Measurements from ENCODE around the gene SHCBP1L. TPM values are rescaled to one million over a fixed set of nuclear protein-coding genes. Genes with fewer than 3 reads are reported as not detected.
"Not testable (repeated sequence)": the region's sequence is repeated elsewhere in the genome, so short reads cannot be mapped to it uniquely, and the experiment has no call there.

SHCBP1L gene
- total RNA-seq, 1 experiment from 2014 or later: not detected

DNA sequence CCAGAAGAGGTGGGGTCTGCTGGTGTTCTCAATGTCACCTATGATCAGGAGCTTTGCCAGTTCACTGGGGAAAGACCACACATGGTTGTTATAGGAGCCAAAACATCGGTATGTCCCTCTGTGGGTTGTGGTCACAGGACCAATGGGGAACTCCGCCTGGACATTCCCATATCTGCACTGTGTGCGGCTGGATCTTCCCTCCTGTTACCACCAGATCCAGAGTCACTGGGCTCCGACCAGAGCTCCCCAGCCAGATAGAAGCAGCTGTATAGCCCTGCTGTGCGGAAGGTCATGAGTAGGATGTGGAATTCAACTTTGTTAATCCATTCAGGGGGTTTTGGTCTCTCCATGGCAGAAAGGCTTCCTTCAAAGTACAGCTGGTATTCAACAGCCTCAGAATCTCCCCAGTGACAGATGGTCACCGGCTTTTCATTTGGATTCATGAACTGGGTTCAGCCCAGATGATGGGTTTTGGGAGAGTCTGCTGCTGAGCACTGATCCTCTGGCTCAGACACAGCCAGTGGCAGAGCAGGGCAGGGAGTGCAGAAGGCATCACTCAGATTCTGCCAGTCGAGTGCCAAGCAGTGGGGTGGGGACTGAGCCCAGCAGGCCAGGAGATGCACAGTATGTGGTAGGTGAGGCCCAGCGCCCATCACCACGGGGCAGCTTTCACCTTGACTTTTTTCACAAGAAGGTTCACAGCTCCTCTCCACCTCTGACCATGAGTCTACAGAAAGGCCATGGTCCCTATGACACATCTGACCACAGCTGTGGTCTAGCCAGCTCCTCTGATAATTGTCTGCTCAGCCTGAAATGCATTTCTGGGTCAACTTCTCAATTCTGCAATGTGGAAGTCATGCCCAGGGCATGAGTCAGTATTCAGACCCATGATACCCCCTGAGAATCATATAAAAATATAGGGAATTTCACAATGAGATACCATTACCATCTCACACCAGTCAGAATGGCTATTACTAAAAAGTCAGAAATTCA, 2.9 kb upstream of the SHCBP1L start:
- no peak for DNase-seq (ENCODE audit: low spot score)
- TF ChIP-seq EZH2 (IDR thresholded peaks at IDR 0.05; ENCODE audit: borderline replicate concordance, low read depth, low read length, poor library complexity, severe bottlenecking): no peak
- TF ChIP-seq, protein P1, sequence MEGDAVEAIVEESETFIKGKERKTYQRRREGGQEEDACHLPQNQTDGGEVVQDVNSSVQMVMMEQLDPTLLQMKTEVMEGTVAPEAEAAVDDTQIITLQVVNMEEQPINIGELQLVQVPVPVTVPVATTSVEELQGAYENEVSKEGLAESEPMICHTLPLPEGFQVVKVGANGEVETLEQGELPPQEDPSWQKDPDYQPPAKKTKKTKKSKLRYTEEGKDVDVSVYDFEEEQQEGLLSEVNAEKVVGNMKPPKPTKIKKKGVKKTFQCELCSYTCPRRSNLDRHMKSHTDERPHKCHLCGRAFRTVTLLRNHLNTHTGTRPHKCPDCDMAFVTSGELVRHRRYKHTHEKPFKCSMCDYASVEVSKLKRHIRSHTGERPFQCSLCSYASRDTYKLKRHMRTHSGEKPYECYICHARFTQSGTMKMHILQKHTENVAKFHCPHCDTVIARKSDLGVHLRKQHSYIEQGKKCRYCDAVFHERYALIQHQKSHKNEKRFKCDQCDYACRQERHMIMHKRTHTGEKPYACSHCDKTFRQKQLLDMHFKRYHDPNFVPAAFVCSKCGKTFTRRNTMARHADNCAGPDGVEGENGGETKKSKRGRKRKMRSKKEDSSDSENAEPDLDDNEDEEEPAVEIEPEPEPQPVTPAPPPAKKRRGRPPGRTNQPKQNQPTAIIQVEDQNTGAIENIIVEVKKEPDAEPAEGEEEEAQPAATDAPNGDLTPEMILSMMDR (conservative IDR thresholded peaks at IDR 0.05; ENCODE audit: low read depth, low read length): no peak
- ChIA-PET CTCF (no interaction called here), POLR2A (ENCODE audit: low non-redundant PET) (no interaction called here)
- intact Hi-C loops (cut with micrococcal nuclease; ENCODE audit: unreplicated experiment): no loop called here
- Histone ChIP-seq H3K27me3 (replicated peaks; ENCODE audit: insufficient read depth, low read depth, low read length, poor library complexity) (no peaks in the 10 kb centered on the region), H3K4me3 (ENCODE audit: low read depth, low read length, poor library complexity, severe bottlenecking) (no peak overlapping the region), H3K27ac (ENCODE audit: low read depth, low read length, poor library complexity, severe bottlenecking) (no peak overlapping the region), H3K4me1 (ENCODE audit: insufficient read depth, low read length, poor library complexity, severe bottlenecking) (no peaks in the 10 kb centered on the region), H3K9me3 (ENCODE audit: low read depth, low read length, poor library complexity, severe bottlenecking) (no peaks in the 10 kb centered on the region), H3K36me3 (ENCODE audit: insufficient read depth, low read length, poor library complexity, severe bottlenecking) (no peaks in the 10 kb centered on the region)
- no TSS peak for BruUV-seq (replicated peaks)

GRCh38 chr1:182953826-182954225, 860 bp upstream of the SHCBP1L start:
- H3K36me3 ChIP-seq (ENCODE audit: insufficient read depth, low read length, poor library complexity, severe bottlenecking): no peaks in the 10 kb centered on the region
- H3K9me3 ChIP-seq (ENCODE audit: low read depth, low read length, poor library complexity, severe bottlenecking): no peaks in the 10 kb centered on the region
- POLR2A ChIA-PET (ENCODE audit: low non-redundant PET): no interaction called here
- BruUV-seq (replicated peaks): no TSS peak
- TF ChIP-seq EZH2 (IDR thresholded peaks at IDR 0.05; ENCODE audit: borderline replicate concordance, low read depth, low read length, poor library complexity, severe bottlenecking): no peak
- TF ChIP-seq, protein P1 (conservative IDR thresholded peaks at IDR 0.05; ENCODE audit: low read depth, low read length): no peak
- CTCF ChIA-PET: no interaction called here
- no peaks in the 10 kb centered on the region for H3K27me3 ChIP-seq (replicated peaks; ENCODE audit: insufficient read depth, low read depth, low read length, poor library complexity)
- no peaks in the 10 kb centered on the region for H3K4me1 ChIP-seq (ENCODE audit: insufficient read depth, low read length, poor library complexity, severe bottlenecking)
- H3K4me3 ChIP-seq (ENCODE audit: low read depth, low read length, poor library complexity, severe bottlenecking): no peak overlapping the region
- no peak overlapping the region for H3K27ac ChIP-seq (ENCODE audit: low read depth, low read length, poor library complexity, severe bottlenecking)
- intact Hi-C loops (cut with micrococcal nuclease; ENCODE audit: unreplicated experiment): no loop called here
- DNase-seq (ENCODE audit: low spot score): no peak

DNA sequence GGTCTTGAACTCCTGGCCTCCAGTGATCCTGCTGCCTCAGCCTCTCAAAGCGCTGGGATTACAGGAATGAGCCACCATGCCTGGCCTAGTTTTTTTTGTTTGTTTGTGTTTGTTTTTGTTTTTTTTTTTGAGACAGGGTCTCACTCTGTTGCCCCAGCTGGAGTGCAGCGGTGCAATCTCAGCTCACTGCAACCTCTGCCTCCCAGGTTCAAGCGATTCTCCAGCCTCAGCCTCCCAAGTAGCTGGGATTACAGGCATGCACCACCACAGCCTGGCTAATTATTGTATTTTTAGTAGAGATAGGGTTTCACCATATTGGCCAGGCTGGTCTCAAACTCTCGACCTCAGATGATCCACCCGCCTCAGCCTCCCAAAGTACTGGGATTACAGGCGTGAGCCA, 9.6 kb downstream of the SHCBP1L start:
- CTCF ChIA-PET; H3K36me3 ChIP-seq (ENCODE audit: insufficient read depth, low read length, poor library complexity, severe bottlenecking); BruUV-seq (replicated peaks): not testable (repeated sequence)

GRCh38 chr1:182942145-182942544, 10.8 kb downstream of the SHCBP1L start:
- BruUV-seq (replicated peaks); H3K9me3 ChIP-seq (ENCODE audit: low read depth, low read length, poor library complexity, severe bottlenecking); intact Hi-C loops (cut with micrococcal nuclease; ENCODE audit: unreplicated experiment); H3K36me3 ChIP-seq (ENCODE audit: insufficient read depth, low read length, poor library complexity, severe bottlenecking); H3K27ac ChIP-seq (ENCODE audit: low read depth, low read length, poor library complexity, severe bottlenecking); CTCF ChIA-PET; H3K4me3 ChIP-seq (ENCODE audit: low read depth, low read length, poor library complexity, severe bottlenecking); H3K27me3 ChIP-seq (replicated peaks; ENCODE audit: insufficient read depth, low read depth, low read length, poor library complexity); DNase-seq (ENCODE audit: low spot score); H3K4me1 ChIP-seq (ENCODE audit: insufficient read depth, low read length, poor library complexity, severe bottlenecking): not testable (repeated sequence)
- POLR2A ChIA-PET (ENCODE audit: low non-redundant PET): interaction anchor here (0.6 kb wide), 1 partner anchor 510 kb away, joined by 4 read pairs; no protein-coding TSS in a partner anchor

More for the DNA sequence above, 9.6 kb downstream of the SHCBP1L start:
- H3K27ac ChIP-seq (ENCODE audit: low read depth, low read length, poor library complexity, severe bottlenecking); POLR2A ChIA-PET (ENCODE audit: low non-redundant PET); H3K27me3 ChIP-seq (replicated peaks; ENCODE audit: insufficient read depth, low read depth, low read length, poor library complexity); intact Hi-C loops (cut with micrococcal nuclease; ENCODE audit: unreplicated experiment); H3K4me1 ChIP-seq (ENCODE audit: insufficient read depth, low read length, poor library complexity, severe bottlenecking); DNase-seq (ENCODE audit: low spot score); H3K9me3 ChIP-seq (ENCODE audit: low read depth, low read length, poor library complexity, severe bottlenecking); H3K4me3 ChIP-seq (ENCODE audit: low read depth, low read length, poor library complexity, severe bottlenecking): not testable (repeated sequence)

Measured in A673 (cell line).